AG09319 (cell line): ENCODE results near the gene ITIH4.

Experiments
- DNase-seq: peaks from one replicate; pipeline ENCODE4 v3.0.0-alpha.2; 2010; ENCODE audit warnings: low read depth; ENCODE audit errors: extremely low read depth
- CTCF ChIP-seq: IDR thresholded peaks from 2 replicates; pipeline ENCODE4 v1.5.1; 2011; ENCODE audit warnings: low read depth, mild to moderate bottlenecking, inconsistent platforms, low read length, moderate library complexity

Gene ITIH4

GRCh38 chr3:52844290-52844975 lies 14.0 kb upstream of the ITIH4 start:
- TF ChIP-seq CTCF = no peak
- no peak for DNase-seq

GRCh38 chr3:52843881-52844280 lies 13.4 kb upstream of the ITIH4 start:
- no peak for TF ChIP-seq CTCF
- no peak for DNase-seq

DNA sequence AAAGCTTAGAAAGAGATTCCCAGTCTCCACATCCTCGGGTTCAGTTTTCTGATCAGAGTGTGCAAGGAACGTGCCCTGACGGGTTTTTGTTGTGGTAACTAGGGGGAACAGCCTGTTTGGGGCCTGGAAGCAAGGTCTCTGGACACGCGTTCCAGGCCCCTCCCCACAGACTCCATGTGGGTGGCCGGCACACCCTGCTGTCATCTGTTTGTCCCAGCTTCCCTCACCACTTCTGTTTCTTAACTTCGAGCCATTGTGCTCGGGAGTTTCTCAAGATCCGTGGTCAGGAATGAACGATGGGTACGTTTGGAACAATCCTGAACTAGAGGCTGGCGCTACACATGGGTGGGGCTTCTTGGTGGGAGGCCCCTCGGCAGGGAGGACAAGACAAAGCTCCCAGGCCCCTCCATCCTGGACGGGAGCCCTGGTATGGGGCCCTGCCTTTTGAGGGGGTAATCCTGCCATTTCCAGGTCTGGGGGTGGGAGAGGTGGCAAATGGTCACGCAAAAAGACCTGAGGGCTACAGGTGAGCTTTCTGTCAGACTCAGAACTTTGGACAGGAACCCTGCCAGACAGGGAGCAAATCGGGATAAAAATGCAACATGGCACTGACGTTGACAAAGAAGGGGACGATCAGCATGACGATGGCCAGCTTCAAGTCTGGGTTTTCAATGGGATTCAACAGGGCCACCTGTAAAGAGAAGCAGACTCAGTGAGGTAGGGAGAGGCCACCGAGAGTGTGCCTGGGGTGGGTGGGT lies 12.8 kb upstream of the ITIH4 start:
- DNase-seq = no peak
- no peak for TF ChIP-seq CTCF

- no peak for DNase-seq
These were observed 12.0 kb upstream of the ITIH4 start for GRCh38 chr3:52842424-52842823.

DNA sequence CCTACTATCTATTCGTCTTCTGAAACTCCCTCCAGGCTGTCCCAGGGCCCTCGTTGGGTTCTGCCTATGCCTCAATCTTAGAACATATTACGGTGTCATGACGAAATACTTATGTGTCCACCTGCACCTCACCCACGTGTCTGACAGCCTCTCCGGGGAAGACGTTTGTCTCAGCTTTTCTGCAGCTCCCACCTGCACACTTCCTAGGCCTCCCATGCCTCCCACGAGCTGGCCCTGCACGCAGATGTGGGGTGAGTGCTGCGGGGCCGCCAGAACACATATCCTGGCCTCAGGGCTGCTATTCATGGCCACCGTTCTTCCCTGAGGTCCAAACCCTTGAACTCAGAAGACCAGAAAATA lies 11.5 kb upstream of the ITIH4 start:
- no peak for DNase-seq

More at GRCh38 chr3:52842424-52842823, 12.0 kb upstream of the ITIH4 start:
- no peak for TF ChIP-seq CTCF

DNA sequence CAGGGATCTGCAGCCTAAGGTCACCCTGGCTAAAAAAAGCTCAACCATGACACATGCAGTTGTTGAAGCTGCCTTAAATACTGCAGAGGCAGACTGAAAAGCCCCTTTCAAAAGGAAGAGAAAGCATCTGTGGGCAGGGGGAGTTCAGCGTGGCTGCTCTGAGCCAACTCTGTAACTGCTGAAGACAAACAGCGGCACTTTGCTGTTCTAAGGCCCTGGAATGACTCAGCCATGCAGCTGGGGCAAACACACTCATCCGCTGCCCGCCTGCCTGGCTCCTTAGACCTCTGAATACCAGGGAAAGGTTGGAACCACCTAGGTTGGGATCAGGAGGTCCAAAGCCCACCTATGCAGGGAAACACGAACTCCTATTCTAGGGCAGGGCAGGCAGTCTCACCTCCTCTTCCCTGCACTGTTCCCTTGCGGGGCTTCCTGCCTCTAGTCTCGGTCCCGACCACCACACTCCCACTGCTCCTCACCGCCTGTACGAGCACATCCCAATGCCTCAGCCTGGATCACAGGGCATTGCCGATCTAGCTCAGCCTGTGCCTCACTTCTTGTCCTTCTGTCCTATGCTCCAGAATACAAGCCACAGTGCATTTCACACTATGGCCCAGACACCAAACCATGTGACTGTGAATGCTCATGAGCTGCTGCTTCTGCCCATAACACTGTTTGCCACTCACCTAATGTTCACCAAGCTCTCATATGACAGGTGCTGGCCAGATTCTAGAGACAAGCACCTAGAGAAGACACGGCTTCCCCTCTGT lies 10.9 kb upstream of the ITIH4 start:
- no peak for TF ChIP-seq CTCF
- DNase-seq = no peak

More for the DNA sequence above, 11.5 kb upstream of the ITIH4 start:
- TF ChIP-seq CTCF = no peak

GRCh38 chr3:52839892-52840545 lies 9.5 kb upstream of the ITIH4 start:
- no peak for DNase-seq
- TF ChIP-seq CTCF = no peak
